Naive thymus-derived CD4-positive, alpha-beta T cell (primary cell): Measurements from ENCODE around the gene BAD. TPM values are rescaled to one million over a fixed set of nuclear protein-coding genes. Genes with fewer than 3 reads are reported as not detected.

Source experiments
- ATAC-seq: fragments of 150-1000 bp; cut with Tn5 transposase; 2 replicates; pipeline ENCODE4 v1.10.0; 2021; ENCODE audit warnings: mild to moderate bottlenecking, moderate library complexity
- CTCF ChIA-PET: fragments of 350-600 bp; sonication (Branson Sonifier 250); formaldehyde crosslinking; loops from one replicate; lab custom pipeline; 2021; ENCODE audit warnings: antibody characterized with exemption; lab: Charles Lee
- POLR2A ChIA-PET: fragments of 350-600 bp; sonication (Branson Sonifier 250); formaldehyde crosslinking; loops from one replicate; lab custom pipeline; 2021; ENCODE audit warnings: antibody characterized with exemption, inconsistent platforms; lab: Charles Lee
- DNase-seq, 9 donors: peaks; one replicate each; pipeline versions ENCODE4 v3.0.0 to v3.0.0-alpha.2; 2020 to 2022; ENCODE audit warnings: mixed read lengths in 1 of 9
- H3K27ac ChIP-seq: one replicate; pipeline ENCODE4 v1.7.0; 2013; ENCODE audit warnings: mild to moderate bottlenecking, low read depth, low read length, moderate library complexity
- H3K27me3 ChIP-seq, 2 donors: one replicate each; pipeline ENCODE4 v1.7.0; 2013; ENCODE audit warnings: low read length in 2 of 2, mild to moderate bottlenecking in 2 of 2, moderate library complexity in 2 of 2; ENCODE audit not compliant: control insufficient read depth in 2 of 2, insufficient read depth in 2 of 2
- H3K36me3 ChIP-seq, 3 experiments: 1 replicate in 2 of 3; 2 replicates in 1 of 3; pipeline ENCODE4 v1.7.0; 2013; ENCODE audit warnings: low read length in 3 of 3, mild to moderate bottlenecking in 3 of 3, moderate library complexity in 1 of 3; ENCODE audit not compliant: insufficient read depth in 3 of 3, control insufficient read depth in 2 of 3
- H3K4me1 ChIP-seq, 2 donors: one replicate each; pipeline ENCODE4 v1.7.0; 2013; ENCODE audit warnings: low read length in 2 of 2, mild to moderate bottlenecking in 2 of 2, moderate library complexity in 1 of 2; ENCODE audit not compliant: control insufficient read depth in 2 of 2, insufficient read depth in 2 of 2
- H3K4me3 ChIP-seq: 2 replicates; pipeline ENCODE4 v1.7.0; 2013; ENCODE audit warnings: mild to moderate bottlenecking, low read length
- H3K9me3 ChIP-seq, 3 experiments: 1 replicate in 2 of 3; 2 replicates in 1 of 3; pipeline ENCODE4 v1.7.0; 2013; ENCODE audit warnings: low read length in 3 of 3; ENCODE audit not compliant: control insufficient read depth in 2 of 3
- H3K27ac Mint-ChIP-seq, 9 donors: one replicate each; pipeline ENCODE4 v1.8.0; 2020 to 2022; ENCODE audit warnings: mixed read lengths in 9 of 9, mild to moderate bottlenecking in 8 of 9, moderate library complexity in 5 of 9, inconsistent platforms in 2 of 9
- H3K27me3 Mint-ChIP-seq, 5 donors: one replicate each; pipeline ENCODE4 v1.8.0; 2021 to 2022; ENCODE audit warnings: mixed read lengths in 5 of 5, mild to moderate bottlenecking in 1 of 5
- H3K36me3 Mint-ChIP-seq, 5 donors: one replicate each; pipeline ENCODE4 v1.8.0; 2020 to 2022; ENCODE audit warnings: mixed read lengths in 5 of 5, mild to moderate bottlenecking in 3 of 5, inconsistent platforms in 1 of 5
- H3K4me1 Mint-ChIP-seq, 7 donors: one replicate each; pipeline ENCODE4 v1.8.0; 2020 to 2022; ENCODE audit warnings: mixed read lengths in 7 of 7, mild to moderate bottlenecking in 3 of 7, inconsistent platforms in 1 of 7
- H3K4me3 Mint-ChIP-seq, 10 donors: one replicate each; pipeline ENCODE4 v1.8.0; 2020 to 2022; ENCODE audit warnings: mild to moderate bottlenecking in 10 of 10, mixed read lengths in 10 of 10, moderate library complexity in 6 of 10, inconsistent platforms in 2 of 10
- H3K9me3 Mint-ChIP-seq, 11 donors: one replicate each; pipeline ENCODE4 v1.8.0; 2020 to 2022; ENCODE audit warnings: mixed read lengths in 11 of 11, mild to moderate bottlenecking in 4 of 11, inconsistent platforms in 1 of 11, moderate library complexity in 1 of 11
- intact Hi-C, 2 donors: fragments of 100-400 bp; cut with micrococcal nuclease; formaldehyde crosslinking; loops; one replicate each; pipeline ENCODE4 v1.15.1; 2023
- polyA plus RNA-seq, 2 donors: library from polyadenylated mRNA; unstranded; fragments of 300-500 nt; fragmentation: Illumina TruSeq; gene quantifications; one replicate each; pipeline ENCODE4 v1.2.3, GENCODE V29; 2021
- total RNA-seq, 6 experiments: library from RNA in 5 of 6; stranded (reverse) in 5 of 6; gene quantifications; 1 replicate in 5 of 6; 2 replicates in 1 of 6; pipeline ENCODE4 v1.2.3 and lab custom pipeline; 2021 to 2026

Gene BAD
- total and polyA plus RNA-seq, 7 experiments from 2014 or later = 17.5 to 41.1 (median 25.9) TPM

- no peak for ATAC-seq
- CTCF ChIA-PET = interaction anchor here (2.0 kb wide), 1 partner anchor 69 kb away, joined by 6 read pairs; the partner anchor contains the start of gene CATSPERZ
- H3K4me3 ChIP-seq = no peak overlapping the region
- no peak for DNase-seq
- POLR2A ChIA-PET = interaction anchor here (0.8 to 8.3 kb wide), 8 partner anchors 8 to 38 kb away, joined by 3 to 94 read pairs (median 4); partner anchors contain the start of genes FERMT3, FKBP2 and PLCB3
- intact Hi-C loops = no loop called here
- H3K4me1 ChIP-seq = peaks cover 32 to 43% of the 10 kb centered on the region in 2 donors
- Mint-ChIP-seq H3K27ac (peak overlapping the region in 8 of 9 donors; percentile 9 to 96 (median 84)), H3K9me3 (no peaks in the 10 kb centered on the region), H3K27me3 (no peaks in the 10 kb centered on the region), H3K36me3 (peaks cover 0 to 1% (median 0%) of the 10 kb centered on the region in 5 donors), H3K4me1 (peaks cover 28 to 76% (median 55%) of the 10 kb centered on the region in 7 donors), H3K4me3 (peak overlapping the region; percentile 55 to 96 (median 90))
- H3K27ac ChIP-seq = peak overlapping the region; percentile 47
- no peaks in the 10 kb centered on the region for H3K36me3 ChIP-seq
- no peaks in the 10 kb centered on the region for H3K9me3 ChIP-seq
- no peaks in the 10 kb centered on the region for H3K27me3 ChIP-seq
Observed at GRCh38 chr11:64231546-64231945, 52.9 kb downstream of the BAD start.

- intact Hi-C loops = loop anchor here (1.0 kb wide), 8 partner anchors 10 to 74 kb away; partner anchors contain the start of genes FKBP2 (in 2 of the 2), ESRRA (in 1 of the 2) and GPR137 (in 1 of the 2)
- peak overlapping the region; percentile 83 for H3K27ac ChIP-seq
- H3K36me3 ChIP-seq = no peaks in the 10 kb centered on the region
- ChIA-PET POLR2A (interaction anchor here (0.6 to 8.3 kb wide), 8 partner anchors 9 to 1440 kb away, joined by 3 to 94 read pairs (median 5); partner anchors contain the start of genes FERMT3 and FKBP2), CTCF (no interaction called here)
- H3K27me3 ChIP-seq = no peaks in the 10 kb centered on the region
- Mint-ChIP-seq H3K4me1 (peaks cover 28 to 74% (median 55%) of the 10 kb centered on the region in 7 donors), H3K36me3 (peaks cover 0 to 1% (median 0%) of the 10 kb centered on the region in 5 donors), H3K4me3 (peak overlapping the region; percentile 88 to 96 (median 90)), H3K27me3 (no peaks in the 10 kb centered on the region), H3K9me3 (no peaks in the 10 kb centered on the region), H3K27ac (peak overlapping the region; percentile 69 to 96 (median 92))
- peaks cover 32 to 43% of the 10 kb centered on the region in 2 donors for H3K4me1 ChIP-seq
- H3K9me3 ChIP-seq = no peaks in the 10 kb centered on the region
- ATAC-seq (no peak), DNase-seq (no peak)
- H3K4me3 ChIP-seq = peak overlapping the region; percentile 79
Observed at GRCh38 chr11:64230985-64231365, 53.5 kb downstream of the BAD start.

DNA sequence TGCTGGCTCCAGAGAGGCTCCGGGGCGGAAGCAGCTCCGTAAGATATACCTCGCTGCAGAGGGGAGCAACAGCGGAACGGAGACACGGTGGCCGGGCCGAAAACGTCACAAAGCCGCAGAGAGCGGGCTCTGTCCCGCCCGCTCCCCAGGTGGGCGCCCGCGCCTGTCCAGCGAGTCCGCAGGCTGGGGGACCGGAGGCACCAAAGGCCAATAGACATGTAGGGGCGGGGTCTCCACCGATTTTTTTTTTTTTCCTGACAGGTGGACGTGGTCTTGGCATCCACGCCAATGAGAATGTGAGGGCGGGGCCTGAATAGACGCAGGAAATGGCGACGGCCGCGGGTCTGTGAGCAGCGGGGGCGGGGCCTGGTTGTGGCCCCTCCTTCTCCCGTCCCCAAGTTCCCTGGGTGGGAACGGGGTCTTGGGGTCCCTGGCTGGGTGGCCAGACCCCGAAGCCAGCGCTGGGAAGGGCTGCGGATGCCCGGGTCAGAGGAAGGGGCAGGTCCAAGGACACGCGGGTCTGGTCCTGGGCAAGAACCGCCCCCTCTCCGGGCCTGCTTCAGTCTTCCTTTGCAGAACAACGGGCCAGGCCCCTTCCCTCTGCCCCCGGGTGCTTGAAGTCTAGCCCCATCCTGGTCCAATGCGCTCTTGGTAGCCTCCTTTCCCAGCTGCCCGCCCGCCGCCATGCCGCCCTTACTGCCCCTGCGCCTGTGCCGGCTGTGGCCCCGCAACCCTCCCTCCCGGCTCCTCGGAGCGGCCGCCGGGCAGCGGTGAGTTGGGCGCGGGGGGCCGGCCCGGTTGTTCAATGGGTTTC, 54.1 kb downstream of the BAD start, which contains the start of gene DNAJC4:
DNAJC4 (plus strand) TSS at position 378 of the 814 bp plus-strand sequence; CDS start at position 685, 307 bp downstream.
- peak within 1 kb of the TSS; percentile 85 to 96 (median 92) for H3K27ac Mint-ChIP-seq
- DNase-seq (peak; percentile 76 to 90 (median 87)), ATAC-seq (peak; percentile 74)
- H3K4me1 Mint-ChIP-seq = peaks cover 25 to 69% (median 54%) of the 10 kb centered on the region in 7 donors
- intact Hi-C loops = loop anchor here (1.0 kb wide), 8 partner anchors 11 to 75 kb away; partner anchors contain the start of genes FKBP2 (in 2 of the 2), ESRRA (in 1 of the 2) and GPR137 (in 1 of the 2)
- ChIA-PET POLR2A (interaction anchor here (0.6 to 8.3 kb wide), 12 partner anchors 9 to 1440 kb away, joined by 3 to 94 read pairs (median 5); partner anchors contain the start of genes FERMT3, FKBP2 and STIP1), CTCF (interaction anchor here (0.7 to 0.8 kb wide), 2 partner anchors 42 to 74 kb away, joined by 3 to 6 read pairs; partner anchors contain the start of gene ESRRA)
- peaks cover 0 to 1% (median 0%) of the 10 kb centered on the region in 5 donors for H3K36me3 Mint-ChIP-seq
- H3K27me3 Mint-ChIP-seq = no peaks in the 10 kb centered on the region
- peak within 1 kb of the TSS; percentile 83 for H3K27ac ChIP-seq
- peaks cover 30 to 42% of the 10 kb centered on the region in 2 donors for H3K4me1 ChIP-seq
- no peaks in the 10 kb centered on the region for H3K27me3 ChIP-seq
- H3K4me3 Mint-ChIP-seq = peak within 1 kb of the TSS; percentile 88 to 96 (median 90)
- H3K36me3 ChIP-seq = no peaks in the 10 kb centered on the region
- H3K9me3 ChIP-seq = no peaks in the 10 kb centered on the region
- H3K4me3 ChIP-seq = peak within 1 kb of the TSS; percentile 79
- H3K9me3 Mint-ChIP-seq = no peaks in the 10 kb centered on the region

DNA sequence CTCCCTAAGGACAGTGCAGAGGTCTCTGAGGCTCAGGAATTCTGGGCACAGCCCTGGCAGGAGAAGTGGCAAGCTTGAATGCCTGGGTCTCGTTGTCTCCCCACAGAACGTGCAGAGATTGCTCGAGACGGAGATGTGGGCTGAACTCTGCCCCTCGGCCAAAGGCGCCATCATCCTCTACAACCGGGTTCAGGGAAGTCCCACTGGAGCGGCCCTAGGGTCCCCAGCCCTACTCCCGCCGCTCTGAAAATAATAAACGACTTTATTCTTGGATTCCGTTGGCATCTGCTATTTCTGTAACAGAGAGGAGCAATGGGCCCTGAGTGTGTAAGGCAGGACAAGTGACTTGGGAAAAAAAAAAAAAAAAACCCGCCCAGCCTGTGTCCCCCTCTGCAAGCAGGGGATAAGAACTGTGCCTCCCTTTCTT, 54.7 kb downstream of the BAD start:
- no peak for ATAC-seq
- Histone ChIP-seq H3K9me3 (no peaks in the 10 kb centered on the region), H3K4me1 (peaks cover 30 to 43% of the 10 kb centered on the region in 2 donors), H3K27me3 (no peaks in the 10 kb centered on the region), H3K4me3 (peak overlapping the region; percentile 79), H3K36me3 (no peaks in the 10 kb centered on the region), H3K27ac (peak overlapping the region; percentile 83)
- Mint-ChIP-seq H3K4me3 (peak overlapping the region; percentile 88 to 96 (median 90)), H3K36me3 (no peaks in the 10 kb centered on the region), H3K27me3 (no peaks in the 10 kb centered on the region), H3K9me3 (no peaks in the 10 kb centered on the region), H3K27ac (peak overlapping the region; percentile 85 to 96 (median 92)), H3K4me1 (peaks cover 23 to 71% (median 57%) of the 10 kb centered on the region in 7 donors)
- ChIA-PET CTCF (interaction anchor here (0.7 to 0.8 kb wide), 2 partner anchors 42 to 75 kb away, joined by 3 to 6 read pairs; partner anchors contain the start of gene ESRRA), POLR2A (interaction anchor here (0.6 to 8.3 kb wide), 8 partner anchors 10 to 53 kb away, joined by 3 to 94 read pairs (median 4); partner anchors contain the start of genes FERMT3, FKBP2 and STIP1)
- DNase-seq = no peak
- intact Hi-C loops = loop anchor here (1.0 kb wide), 8 partner anchors 12 to 76 kb away; partner anchors contain the start of genes FKBP2 (in 2 of the 2), ESRRA (in 1 of the 2) and GPR137 (in 1 of the 2)

DNA sequence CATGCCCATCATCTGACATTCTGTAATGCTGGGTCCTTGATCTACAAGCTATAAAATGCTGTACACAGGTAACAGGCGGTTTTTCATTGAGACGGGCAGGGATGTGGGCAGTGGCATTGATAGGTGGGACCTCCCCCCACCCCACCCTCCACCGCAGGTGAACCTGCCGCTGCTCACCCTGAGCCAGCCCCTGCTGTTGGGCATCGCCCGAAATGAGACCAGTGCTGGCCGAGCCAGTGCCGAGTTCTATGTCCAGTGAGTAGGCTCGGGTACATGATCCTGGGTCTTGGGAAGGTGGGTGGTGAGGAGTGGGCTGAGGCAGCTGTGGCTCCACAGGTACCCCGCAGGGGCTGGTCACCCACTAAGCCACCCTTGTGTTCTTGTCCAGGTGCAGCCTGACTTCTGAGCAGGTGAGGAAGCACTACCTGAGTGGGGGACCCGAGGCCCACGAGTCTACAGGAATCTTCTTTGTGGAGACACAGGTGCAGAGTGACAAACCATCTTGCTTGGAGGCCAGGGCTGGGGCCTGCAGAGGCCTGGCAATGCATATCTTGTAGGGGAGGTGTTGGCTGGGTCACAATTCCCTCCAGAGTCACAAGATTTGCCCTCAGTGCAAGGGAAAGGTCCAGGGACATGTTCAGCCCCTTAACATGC, 55.2 kb downstream of the BAD start:
- Histone ChIP-seq H3K36me3 (peaks cover 0 to under 1% (median 0%) of the 10 kb centered on the region in 3 experiments), H3K9me3 (no peaks in the 10 kb centered on the region), H3K27ac (peak overlapping the region; percentile 83), H3K4me1 (peaks cover 30 to 45% of the 10 kb centered on the region in 2 donors), H3K27me3 (no peaks in the 10 kb centered on the region), H3K4me3 (peak overlapping the region; percentile 79)
- Mint-ChIP-seq H3K4me1 (peaks cover 23 to 75% (median 57%) of the 10 kb centered on the region in 7 donors), H3K27ac (peak overlapping the region; percentile 46 to 96 (median 92)), H3K4me3 (peak overlapping the region; percentile 88 to 96 (median 90)), H3K36me3 (no peaks in the 10 kb centered on the region), H3K9me3 (no peaks in the 10 kb centered on the region), H3K27me3 (no peaks in the 10 kb centered on the region)
- no peak for ATAC-seq
- POLR2A ChIA-PET = interaction anchor here (0.6 to 8.3 kb wide), 8 partner anchors 12 to 75 kb away, joined by 3 to 94 read pairs (median 4); partner anchors contain the start of genes FERMT3, FKBP2 and STIP1
- CTCF ChIA-PET = no interaction called here
- DNase-seq = no peak
- intact Hi-C loops = no loop called here
